Upper lobe of left lung (tissue), 4 donors: ENCODE data around the gene ZNF681.

ENCODE experiments used
- EP300 ChIP-seq, 4 donors: sonication (generic); formaldehyde crosslinking; IDR thresholded peaks; one replicate each; pipeline ENCODE4 v1.5.1; 2017; ENCODE audit warnings: antibody characterized with exemption in 4 of 4, control low read depth in 2 of 4
- POLR2A ChIP-seq, 4 donors: fragments of 450-650 bp; IDR thresholded peaks; one replicate each; pipeline ENCODE4 v1.5.1; 2016 to 2017; ENCODE audit warnings: antibody characterized with exemption in 4 of 4, mild to moderate bottlenecking in 2 of 4
- POLR2AphosphoS5 ChIP-seq, 2 donors: sonication (generic); formaldehyde crosslinking; IDR thresholded peaks; one replicate each; pipeline ENCODE4 v1.5.1; 2017; ENCODE audit warnings: antibody characterized with exemption in 2 of 2
- TF ChIP-seq, protein P1 (sequence below), 6 experiments: fragments of 450-650 bp in 4 of 6; fragments of 200-600 bp in 2 of 6; sonication (generic) in 2 of 6; IDR thresholded peaks; one replicate each; pipeline ENCODE4 v1.5.1; 2016 to 2019; ENCODE audit warnings: antibody characterized with exemption in 6 of 6

GRCh38 chr19:23698711-23699520, 59.8 kb downstream of the ZNF681 start:
- TF ChIP-seq, protein P1, sequence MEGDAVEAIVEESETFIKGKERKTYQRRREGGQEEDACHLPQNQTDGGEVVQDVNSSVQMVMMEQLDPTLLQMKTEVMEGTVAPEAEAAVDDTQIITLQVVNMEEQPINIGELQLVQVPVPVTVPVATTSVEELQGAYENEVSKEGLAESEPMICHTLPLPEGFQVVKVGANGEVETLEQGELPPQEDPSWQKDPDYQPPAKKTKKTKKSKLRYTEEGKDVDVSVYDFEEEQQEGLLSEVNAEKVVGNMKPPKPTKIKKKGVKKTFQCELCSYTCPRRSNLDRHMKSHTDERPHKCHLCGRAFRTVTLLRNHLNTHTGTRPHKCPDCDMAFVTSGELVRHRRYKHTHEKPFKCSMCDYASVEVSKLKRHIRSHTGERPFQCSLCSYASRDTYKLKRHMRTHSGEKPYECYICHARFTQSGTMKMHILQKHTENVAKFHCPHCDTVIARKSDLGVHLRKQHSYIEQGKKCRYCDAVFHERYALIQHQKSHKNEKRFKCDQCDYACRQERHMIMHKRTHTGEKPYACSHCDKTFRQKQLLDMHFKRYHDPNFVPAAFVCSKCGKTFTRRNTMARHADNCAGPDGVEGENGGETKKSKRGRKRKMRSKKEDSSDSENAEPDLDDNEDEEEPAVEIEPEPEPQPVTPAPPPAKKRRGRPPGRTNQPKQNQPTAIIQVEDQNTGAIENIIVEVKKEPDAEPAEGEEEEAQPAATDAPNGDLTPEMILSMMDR (IDR thresholded peaks at IDR 0.05), result no peak
- TF ChIP-seq POLR2A (IDR thresholded peaks at IDR 0.05) (no peak), POLR2AphosphoS5 (IDR thresholded peaks at IDR 0.05) (no peak), EP300 (IDR thresholded peaks at IDR 0.05) (no peak)
